BLaER1 (cell line): ENCODE measurements around the gene YIPF1.

Experiments used
- H3K27ac ChIP-seq: shearing (Covaris generic); formaldehyde crosslinking; 2 replicates; pipeline ENCODE4 v1.8.1; 2022
- H3K27me3 ChIP-seq: shearing (Covaris generic); formaldehyde crosslinking; 2 replicates; pipeline ENCODE4 v1.8.1; 2022
- H3K36me3 ChIP-seq: shearing (Covaris generic); formaldehyde crosslinking; 2 replicates; pipeline ENCODE4 v1.8.1; 2022
- H3K4me1 ChIP-seq: shearing (Covaris generic); formaldehyde crosslinking; 2 replicates; pipeline ENCODE4 v1.8.1; 2022
- H3K4me2 ChIP-seq: shearing (Covaris generic); formaldehyde crosslinking; 2 replicates; pipeline ENCODE4 v1.8.1; 2022
- H3K4me3 ChIP-seq: shearing (Covaris generic); formaldehyde crosslinking; 2 replicates; pipeline ENCODE4 v1.8.1; 2022
- H3K9ac ChIP-seq: shearing (Covaris generic); formaldehyde crosslinking; 2 replicates; pipeline ENCODE4 v1.8.1; 2022
- H3K9me3 ChIP-seq: shearing (Covaris generic); formaldehyde crosslinking; 2 replicates; pipeline ENCODE4 v1.8.1; 2022
- H4K20me1 ChIP-seq: shearing (Covaris generic); formaldehyde crosslinking; 2 replicates; pipeline ENCODE4 v1.8.1; 2022
- Cebpa-rat ChIP-seq: shearing (Covaris generic); IDR thresholded peaks from 2 replicates; pipeline ENCODE4 v1.8.1; 2022

YIPF1 gene

DNA sequence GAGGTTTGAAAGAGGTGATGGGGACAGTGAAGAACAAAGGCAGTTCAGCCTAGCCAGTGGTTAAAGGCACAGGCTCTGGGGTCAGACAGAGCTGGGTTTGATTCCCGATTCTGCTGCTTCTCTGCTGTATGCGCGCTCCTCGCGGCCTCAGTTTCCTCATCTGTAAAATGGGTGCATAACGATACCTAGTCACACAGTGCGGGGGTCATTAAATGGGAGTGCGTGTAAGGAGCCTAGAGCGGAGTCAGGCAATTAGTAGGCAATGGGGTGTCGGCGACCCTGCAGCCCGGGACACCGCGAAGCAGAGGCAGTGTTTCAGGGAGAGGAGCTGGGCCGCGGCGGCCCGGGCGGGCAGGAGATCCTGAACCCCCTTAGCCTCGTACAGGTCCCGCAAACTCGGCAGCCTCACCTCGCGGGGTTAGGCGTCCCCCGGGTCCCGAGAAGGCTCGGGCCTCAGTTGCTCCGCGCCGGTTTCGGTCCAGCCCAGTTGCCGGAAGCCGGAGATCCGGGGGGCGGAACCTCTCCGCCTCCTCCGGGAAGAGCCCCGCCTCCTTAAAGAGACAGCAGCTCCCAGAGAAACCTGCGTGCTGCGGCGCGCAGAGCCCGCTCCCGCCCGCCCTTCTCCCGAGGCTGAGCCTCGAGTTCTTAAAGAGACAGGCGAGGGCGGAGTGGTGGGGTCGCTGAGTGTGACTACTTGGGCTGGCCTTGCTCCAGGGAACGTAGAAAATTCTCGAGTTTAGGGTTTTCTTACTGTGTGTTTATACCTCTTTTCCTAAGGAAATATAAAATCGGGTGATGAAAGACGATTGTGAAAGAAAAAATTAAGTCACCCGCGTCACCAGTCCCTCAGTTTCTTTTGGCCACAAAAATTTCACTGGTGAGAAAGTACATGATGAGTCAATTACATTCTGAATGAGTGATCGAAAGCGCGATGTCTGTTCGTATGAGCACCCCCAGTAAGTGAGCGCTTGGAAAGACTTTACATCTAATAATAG is at the start of gene YIPF1:
Gene YIPF1 (minus strand): TSS at position 494 of the 995 bp plus-strand sequence. CDS start 860 bp downstream, outside the sequence.
- peaks cover 41% of the 10 kb centered on the region for H3K4me1 ChIP-seq
- H3K27ac ChIP-seq: peak within 1 kb of the TSS; percentile 82
- peak within 1 kb of the TSS; percentile 84 for H3K4me2 ChIP-seq
- peaks cover 14% of the 10 kb centered on the region; the same call in 1 of the 2 replicates for H3K36me3 ChIP-seq
- H3K27me3 ChIP-seq: no peaks in the 10 kb centered on the region
- no peaks in the 10 kb centered on the region for H4K20me1 ChIP-seq
- H3K4me3 ChIP-seq: peak within 1 kb of the TSS; percentile 87
- H3K9ac ChIP-seq: peak within 1 kb of the TSS; percentile 80
- no peaks in the 10 kb centered on the region for H3K9me3 ChIP-seq
- TF ChIP-seq Cebpa-rat: no peak

GRCh38 chr1:53938136-53938830 is 48.7 kb upstream of the YIPF1 start:
- Histone ChIP-seq H3K27ac (no peak overlapping the region), H3K9me3 (peaks cover 17% of the 10 kb centered on the region), H3K4me3 (no peak overlapping the region), H3K27me3 (no peaks in the 10 kb centered on the region), H4K20me1 (no peaks in the 10 kb centered on the region), H3K36me3 (peaks cover 60% of the 10 kb centered on the region), H3K4me1 (peaks cover 1% of the 10 kb centered on the region), H3K9ac (no peak overlapping the region), H3K4me2 (no peak overlapping the region)
- TF ChIP-seq Cebpa-rat: no peak

GRCh38 chr1:53936430-53936829 is 46.8 kb upstream of the YIPF1 start:
- H3K9ac ChIP-seq: no peak overlapping the region
- no peaks in the 10 kb centered on the region for H4K20me1 ChIP-seq
- H3K9me3 ChIP-seq: peaks cover 32% of the 10 kb centered on the region
- H3K4me3 ChIP-seq: no peak overlapping the region
- H3K27ac ChIP-seq: no peak overlapping the region
- H3K4me2 ChIP-seq: no peak overlapping the region
- H3K36me3 ChIP-seq: peaks cover 76% of the 10 kb centered on the region
- H3K27me3 ChIP-seq: no peaks in the 10 kb centered on the region
- no peaks in the 10 kb centered on the region for H3K4me1 ChIP-seq
- TF ChIP-seq Cebpa-rat: no peak

GRCh38 chr1:53934170-53934765 is 44.7 kb upstream of the YIPF1 start:
- peaks cover 32% of the 10 kb centered on the region for H3K9me3 ChIP-seq
- no peaks in the 10 kb centered on the region for H4K20me1 ChIP-seq
- H3K4me2 ChIP-seq: no peak overlapping the region
- no peak for TF ChIP-seq Cebpa-rat
- no peak overlapping the region for H3K9ac ChIP-seq
- no peaks in the 10 kb centered on the region for H3K27me3 ChIP-seq
- H3K27ac ChIP-seq: no peak overlapping the region
- H3K4me1 ChIP-seq: no peaks in the 10 kb centered on the region
- H3K4me3 ChIP-seq: no peak overlapping the region
- peaks cover 81% of the 10 kb centered on the region for H3K36me3 ChIP-seq

DNA sequence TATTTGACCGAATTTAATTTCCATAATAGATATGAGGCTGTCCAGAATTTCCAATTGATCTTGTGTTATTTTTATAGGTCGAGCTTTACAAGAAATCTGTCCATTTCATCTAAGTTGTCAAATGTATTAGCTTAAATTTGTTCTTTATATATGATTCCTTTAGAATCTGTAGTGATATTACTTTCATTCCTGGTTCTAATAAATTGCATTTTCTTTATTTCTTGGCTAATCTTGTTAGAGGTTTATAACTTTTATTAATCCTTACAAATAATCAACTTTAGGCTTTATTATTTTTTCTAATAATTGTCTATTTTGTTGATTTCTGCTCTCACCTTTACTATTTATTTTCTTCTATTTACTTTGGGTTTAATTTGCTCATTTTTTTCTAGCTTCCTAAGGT is 41.9 kb upstream of the YIPF1 start:
- H3K4me1 ChIP-seq: peaks cover 6% of the 10 kb centered on the region

GRCh38 chr1:53930932-53931331 is 41.3 kb upstream of the YIPF1 start:
- no peak for TF ChIP-seq Cebpa-rat
- peaks cover 6% of the 10 kb centered on the region for H3K4me1 ChIP-seq
- H3K9me3 ChIP-seq: peaks cover 32% of the 10 kb centered on the region
- peaks cover 81% of the 10 kb centered on the region for H3K36me3 ChIP-seq
- no peak overlapping the region for H3K27ac ChIP-seq
- H3K9ac ChIP-seq: no peak overlapping the region
- no peak overlapping the region for H3K4me3 ChIP-seq
- no peak overlapping the region for H3K4me2 ChIP-seq
- H3K27me3 ChIP-seq: no peaks in the 10 kb centered on the region
- H4K20me1 ChIP-seq: no peaks in the 10 kb centered on the region

More for the DNA sequence above, 41.9 kb upstream of the YIPF1 start:
- Histone ChIP-seq H3K36me3 (peaks cover 82% of the 10 kb centered on the region), H3K27ac (no peak overlapping the region), H3K4me2 (no peak overlapping the region), H3K4me3 (no peak overlapping the region), H3K27me3 (no peaks in the 10 kb centered on the region), H3K9ac (no peak overlapping the region), H4K20me1 (no peaks in the 10 kb centered on the region), H3K9me3 (peaks cover 32% of the 10 kb centered on the region)
- no peak for TF ChIP-seq Cebpa-rat

DNA sequence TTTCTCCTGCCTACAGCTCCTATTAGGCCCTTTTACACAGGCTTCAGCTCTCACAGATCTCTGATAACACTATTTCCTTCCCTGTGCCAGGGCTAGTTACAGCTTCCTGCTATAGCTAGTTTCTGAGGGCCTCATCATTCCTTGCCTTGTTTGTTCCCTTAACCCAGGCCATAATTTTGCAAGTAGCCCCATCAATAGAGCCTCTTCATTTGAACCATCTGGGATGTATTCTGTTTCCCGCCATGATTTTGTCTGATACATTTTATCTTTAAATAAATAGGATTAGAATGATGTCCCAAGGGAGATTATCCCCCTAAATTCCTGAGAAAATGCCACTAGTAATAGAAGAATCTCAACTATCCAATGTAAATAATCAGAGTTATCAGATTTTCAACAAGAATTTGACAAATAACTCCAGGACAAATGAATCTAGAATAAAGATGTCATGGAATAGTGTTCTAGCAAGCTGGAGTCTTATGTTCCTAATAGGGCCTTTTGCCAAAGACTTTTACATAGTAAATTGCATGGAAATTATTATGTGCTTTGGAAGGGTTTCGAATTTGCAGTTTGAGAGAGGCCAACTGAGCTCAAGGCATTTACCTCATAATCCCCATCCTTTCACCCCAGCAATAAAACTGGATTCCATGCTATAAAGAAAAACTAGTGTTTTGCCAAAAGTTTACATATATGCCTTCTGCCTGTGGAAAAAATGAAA is 39.8 kb upstream of the YIPF1 start:
- Histone ChIP-seq H3K36me3 (peaks cover 72% of the 10 kb centered on the region), H3K4me2 (no peak overlapping the region), H3K27ac (no peak overlapping the region)

GRCh38 chr1:53927376-53927881 is 37.8 kb upstream of the YIPF1 start:
- Histone ChIP-seq H3K4me2 (peak overlapping the region; percentile 31; the same call in 1 of the 2 replicates), H3K27ac (no peak overlapping the region), H3K27me3 (no peaks in the 10 kb centered on the region), H4K20me1 (no peaks in the 10 kb centered on the region), H3K4me3 (no peak overlapping the region), H3K9me3 (peaks cover 7% of the 10 kb centered on the region), H3K9ac (no peak overlapping the region), H3K36me3 (peaks cover 66% of the 10 kb centered on the region), H3K4me1 (peaks cover 6% of the 10 kb centered on the region)
- TF ChIP-seq Cebpa-rat: no peak

More for the DNA sequence above, 39.8 kb upstream of the YIPF1 start:
- H4K20me1 ChIP-seq: no peaks in the 10 kb centered on the region
- H3K9ac ChIP-seq: no peak overlapping the region
- peaks cover 6% of the 10 kb centered on the region for H3K4me1 ChIP-seq
- no peak overlapping the region for H3K4me3 ChIP-seq
- no peak for TF ChIP-seq Cebpa-rat
- no peaks in the 10 kb centered on the region for H3K27me3 ChIP-seq
- H3K9me3 ChIP-seq: peaks cover 21% of the 10 kb centered on the region

DNA sequence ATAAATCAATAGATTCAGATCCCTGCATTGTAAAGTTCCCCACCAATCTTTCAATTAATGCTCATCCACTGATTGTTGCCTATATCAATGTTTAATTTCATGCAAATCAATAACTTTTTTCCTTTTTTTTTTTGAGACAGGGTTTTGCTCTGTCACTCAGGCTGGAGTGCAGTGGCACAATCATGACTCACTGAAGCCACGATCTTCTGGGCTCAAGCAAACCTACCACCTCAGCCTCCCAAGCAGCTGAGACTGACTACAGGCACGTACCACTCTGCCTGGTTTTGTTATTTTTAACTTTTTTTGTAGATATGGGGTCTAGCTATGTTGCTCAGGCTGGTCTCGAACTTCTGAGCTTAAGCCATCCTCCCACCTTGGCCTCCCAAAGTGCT is 30.1 kb upstream of the YIPF1 start:
- H3K27ac ChIP-seq: no peak overlapping the region
- no peaks in the 10 kb centered on the region for H3K9me3 ChIP-seq
- H4K20me1 ChIP-seq: no peaks in the 10 kb centered on the region
- H3K4me3 ChIP-seq: no peak overlapping the region
- no peaks in the 10 kb centered on the region for H3K27me3 ChIP-seq
- no peak overlapping the region for H3K4me2 ChIP-seq
- peaks cover 56% of the 10 kb centered on the region for H3K36me3 ChIP-seq
- TF ChIP-seq Cebpa-rat: no peak
- no peaks in the 10 kb centered on the region for H3K4me1 ChIP-seq
- H3K9ac ChIP-seq: no peak overlapping the region
